Measurements from ENCODE around the gene FBRS. TPM values are rescaled to one million over a fixed set of nuclear protein-coding genes. Genes with fewer than 3 reads are reported as not detected.

FBRS gene
- total and polyA plus RNA-seq, 2 of the 8 experiments (the other 6 are each of a cell fraction or from before 2014, with no cell fraction given): 2.4 to 13.9 TPM

DNA sequence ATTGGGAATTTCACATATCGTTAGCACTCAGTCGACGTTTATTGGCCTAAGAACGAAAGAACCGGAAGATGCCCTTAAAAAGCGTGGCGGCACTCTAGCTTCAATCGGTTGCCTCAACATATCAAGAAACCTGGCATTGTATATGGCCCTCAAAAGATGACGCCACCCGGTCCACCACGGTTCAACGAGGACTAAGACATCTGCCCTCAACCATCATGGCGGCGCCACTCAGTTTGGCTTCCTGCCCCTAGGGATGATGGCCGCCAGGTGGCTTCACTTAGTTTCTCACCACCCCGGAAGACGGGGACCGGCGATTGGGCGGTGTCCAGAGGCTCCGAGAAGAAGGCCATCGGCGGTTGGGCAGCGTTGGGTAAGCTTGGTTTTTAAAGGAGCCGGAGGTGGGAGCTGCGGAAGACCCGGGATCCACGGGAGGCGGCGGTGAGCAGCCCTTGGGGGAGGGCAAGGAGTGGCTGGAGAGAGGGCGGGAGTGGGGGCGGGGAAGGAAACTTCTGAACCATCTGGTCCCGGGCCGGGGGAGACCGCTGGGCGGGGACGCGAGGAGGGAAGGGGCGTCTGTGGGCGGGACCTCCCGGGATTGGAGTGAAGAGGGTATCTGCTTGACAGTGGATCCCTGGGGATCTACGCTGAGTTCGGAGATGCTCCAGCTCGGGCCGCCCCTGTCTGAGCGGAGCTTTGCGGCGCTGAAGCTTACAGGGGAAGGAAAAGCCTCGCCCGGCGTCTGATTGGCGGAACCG is 7.7 kb upstream of the FBRS start, which contains the start of gene PRR14:
Gene PRR14, plus strand, starts transcription at position 592 of the 755 bp plus-strand sequence. CDS start 686 bp downstream, outside the sequence.
- Histone ChIP-seq H2BK120ac (replicated peaks; ENCODE audit: low read depth, low read length) (peak within 1 kb of the TSS; percentile 51), H4K5ac (ENCODE audit: insufficient read length, low read depth, low read length) (peak within 1 kb of the TSS; percentile 34), H3K18ac (ENCODE audit: extremely low read depth, low read length) (peak within 1 kb of the TSS; percentile 68), H3K4me1 (replicated peaks in 1 of 4; ENCODE audit: control insufficient read depth in 3 of 4, insufficient read depth in 4 of 4, low read length in 3 of 4) (peaks cover 0 to 7% (median 0%) of the 10 kb centered on the region in 4 experiments; a peak in 3 of 7 replicates), H3K9ac (replicated peaks in 1 of 4; ENCODE audit: extremely low read depth in 1 of 4, low read depth in 3 of 4, low read length in 3 of 4) (peak within 1 kb of the TSS; percentile 45 to 70 (median 68)), H2BK15ac (ENCODE audit: low read length) (no peak within 1 kb of the TSS; the same call in 1 of the 2 replicates), H4K91ac (replicated peaks; ENCODE audit: insufficient read length, low read length) (peak within 1 kb of the TSS; percentile 52), H3K4me3 (ENCODE audit: extremely low read depth in 1 of 4, insufficient read depth in 2 of 4, low read depth in 3 of 4, low read length in 4 of 4) (peak within 1 kb of the TSS; percentile 63 to 78 (median 70)), H3K27ac (ENCODE audit: low read depth, low read length) (peak within 1 kb of the TSS; percentile 58; the same call in 1 of the 2 replicates), H3K4me2 (ENCODE audit: insufficient read depth in 1 of 2, low read depth in 2 of 2, low read length in 2 of 2) (peak within 1 kb of the TSS; percentile 56 to 85), H4K20me1 (replicated peaks in 1 of 2; ENCODE audit: control insufficient read depth in 1 of 2, insufficient read depth in 2 of 2, low read length in 2 of 2) (peaks cover 0 to 5% of the 10 kb centered on the region in 2 experiments), H3K36me3 (ENCODE audit: control insufficient read depth in 2 of 4, insufficient read depth in 4 of 4, low read length in 3 of 4) (no peaks in the 10 kb centered on the region), H3K4ac (replicated peaks; ENCODE audit: insufficient read length, low read depth, low read length) (peak within 1 kb of the TSS; percentile 63), H3K14ac (ENCODE audit: insufficient read length) (no peak within 1 kb of the TSS), H3K79me1 (ENCODE audit: low read depth, low read length) (0 out of 2 replicates have a peak, but pooled peaks cover 2% of the 10 kb centered on the region), H2BK12ac (ENCODE audit: low read depth, low read length) (no peak within 1 kb of the TSS), H2AK5ac (ENCODE audit: low read depth, low read length) (no peak within 1 kb of the TSS), H2BK5ac (ENCODE audit: low read depth, low read length) (peak within 1 kb of the TSS; percentile 44), H3K27me3 (replicated peaks in 1 of 4; ENCODE audit: control insufficient read depth in 3 of 4, extremely low read depth in 1 of 4, insufficient read depth in 3 of 4, low read length in 3 of 4) (peaks cover 0 to 13% (median 11%) of the 10 kb centered on the region in 4 experiments; a peak in 6 of 7 replicates), H2BK20ac (ENCODE audit: low read length) (0 out of 2 replicates have a peak within 1 kb of the TSS, but pooled peaks have one; percentile 32), H3K79me2 (ENCODE audit: control insufficient read depth in 1 of 2, insufficient read depth in 2 of 2, low read length in 2 of 2) (no peaks in the 10 kb centered on the region), H3K23me2 (ENCODE audit: low read depth, low read length) (peaks cover 2% of the 10 kb centered on the region; the same call in 1 of the 2 replicates), H3K9me3 (ENCODE audit: insufficient read depth in 2 of 2, low read depth in 1 of 2, low read length in 1 of 2) (no peaks in the 10 kb centered on the region), H3K56ac (replicated peaks; ENCODE audit: insufficient read length, low read depth, low read length) (peak within 1 kb of the TSS; percentile 66), H4K8ac (ENCODE audit: extremely low read depth, insufficient read depth, low read length) (peak within 1 kb of the TSS; percentile 93; the same call in 1 of the 2 replicates), H3K23ac (ENCODE audit: insufficient read length) (no peak within 1 kb of the TSS), H2AFZ (ENCODE audit: low read length) (peak within 1 kb of the TSS; percentile 57)
- peak; percentile 93 for FAIRE-seq
- WGBS, 2 experiments (ENCODE audit: extremely low coverage in 1 of 2, insufficient coverage in 1 of 2, insufficient read length in 1 of 2, insufficient replicate concordance in 2 of 2, low coverage in 1 of 2, low lambda C conversion rate in 2 of 2, missing lambda C conversion rate in 1 of 2): 12% methylated on average over 36 of the region's 53 CpGs; no CpG with 5 or more reads in 1 of the 2 experiments
- ChIA-PET CTCF (ENCODE audit: partially characterized antibody) (interaction anchor here (0.6 to 8.2 kb wide), 9 partner anchors 9 to 1709 kb away, joined by 3 to 48 read pairs (median 3); partner anchors contain the start of gene ZNF689), POLR2A (ENCODE audit: partially characterized antibody) (interaction anchor here (0.8 to 2.1 kb wide), 9 partner anchors 9 to 98 kb away, joined by 3 to 7 read pairs (median 4); partner anchors contain the start of genes PHKG2 and ZNF764)
- DNase-seq (ENCODE audit: low read depth in 1 of 2, low spot score in 2 of 2): peak; percentile 96 to 99
- TF ChIP-seq ASH2L (IDR thresholded peaks at IDR 0.05; ENCODE audit: low read length) (no peak), PHF8 (conservative IDR thresholded peaks at IDR 0.05; ENCODE audit: low read depth, low read length) (0 out of 2 replicates have a peak, but pooled peaks have one; percentile 6), CBX8 (IDR thresholded peaks at IDR 0.05; ENCODE audit: borderline replicate concordance, low read depth, low read length) (no peak), KDM4A (IDR thresholded peaks at IDR 0.05; ENCODE audit: low read depth, low read length, severe bottlenecking) (no peak), BCL11A (IDR thresholded peaks at IDR 0.05; ENCODE audit: low read depth in 2 of 2, low read length in 2 of 2) (no peak), SIN3A (conservative IDR thresholded peaks at IDR 0.05 in 1 of 2, IDR thresholded peaks at IDR 0.05 in 1 of 2; ENCODE audit: low read depth in 1 of 2, low read length in 2 of 2) (peak; percentile 12 to 63; a peak in 1 of 4 replicates), BACH1 (IDR thresholded peaks at IDR 0.05; ENCODE audit: low read length) (peak; percentile 28; the same call in 1 of the 2 replicates), GTF2F1 (IDR thresholded peaks at IDR 0.05; ENCODE audit: borderline replicate concordance, low read depth, low read length) (no peak), POLR2AphosphoS5 (IDR thresholded peaks at IDR 0.05; ENCODE audit: low read depth, low read length) (peak; percentile 17; the same call in 1 of the 2 replicates), TAF7 (optimal IDR thresholded peaks at IDR 0.05; ENCODE audit: borderline replicate concordance, low read depth, low read length) (peak; percentile 14), CHD2 (IDR thresholded peaks at IDR 0.05; ENCODE audit: low read length) (peak; percentile 89)
